ENCODE results near the gene ABCA8.

The ABCA8 gene

GRCh38 chr17:68820825-68821481, 134.2 kb downstream of the ABCA8 start:
- Histone ChIP-seq H3K27me3 (ENCODE audit: low read depth, low read length) (no peaks in the 10 kb centered on the region), H3K27ac (ENCODE audit: low read length) (no peak overlapping the region), H3K36me3 (ENCODE audit: control insufficient read depth in 1 of 2, insufficient read depth in 2 of 2, low read length in 2 of 2) (no peaks in the 10 kb centered on the region), H3K4me1 (ENCODE audit: control insufficient read depth in 1 of 2, insufficient read depth in 2 of 2, low read length in 2 of 2) (no peaks in the 10 kb centered on the region), H3K9me3 (ENCODE audit: control insufficient read depth in 1 of 2, low read length in 2 of 2) (no peaks in the 10 kb centered on the region), H3K4me3 (ENCODE audit: low read depth in 1 of 2, low read length in 2 of 2) (no peak overlapping the region)

GRCh38 chr17:68820476-68820824, 134.7 kb downstream of the ABCA8 start:
- Histone ChIP-seq H3K4me3 (ENCODE audit: low read depth in 1 of 2, low read length in 2 of 2) (no peak overlapping the region), H3K27me3 (ENCODE audit: low read depth, low read length) (no peaks in the 10 kb centered on the region), H3K9me3 (ENCODE audit: control insufficient read depth in 1 of 2, low read length in 2 of 2) (no peaks in the 10 kb centered on the region), H3K36me3 (ENCODE audit: control insufficient read depth in 1 of 2, insufficient read depth in 2 of 2, low read length in 2 of 2) (no peaks in the 10 kb centered on the region), H3K27ac (ENCODE audit: low read length) (no peak overlapping the region), H3K4me1 (ENCODE audit: control insufficient read depth in 1 of 2, insufficient read depth in 2 of 2, low read length in 2 of 2) (no peaks in the 10 kb centered on the region)

GRCh38 chr17:68819465-68819864, 135.7 kb downstream of the ABCA8 start:
- H3K27me3 ChIP-seq (ENCODE audit: low read depth, low read length): no peaks in the 10 kb centered on the region
- H3K4me1 ChIP-seq (ENCODE audit: control insufficient read depth in 1 of 2, insufficient read depth in 2 of 2, low read length in 2 of 2): no peaks in the 10 kb centered on the region
- H3K9me3 ChIP-seq (ENCODE audit: control insufficient read depth in 1 of 2, low read length in 2 of 2): no peaks in the 10 kb centered on the region
- no peaks in the 10 kb centered on the region for H3K36me3 ChIP-seq (ENCODE audit: control insufficient read depth in 1 of 2, insufficient read depth in 2 of 2, low read length in 2 of 2)
- no peak overlapping the region for H3K4me3 ChIP-seq (ENCODE audit: low read depth in 1 of 2, low read length in 2 of 2)
- no peak overlapping the region for H3K27ac ChIP-seq (ENCODE audit: low read length)
